Measurements from ENCODE around the gene CKLF.

Gene CKLF

DNA sequence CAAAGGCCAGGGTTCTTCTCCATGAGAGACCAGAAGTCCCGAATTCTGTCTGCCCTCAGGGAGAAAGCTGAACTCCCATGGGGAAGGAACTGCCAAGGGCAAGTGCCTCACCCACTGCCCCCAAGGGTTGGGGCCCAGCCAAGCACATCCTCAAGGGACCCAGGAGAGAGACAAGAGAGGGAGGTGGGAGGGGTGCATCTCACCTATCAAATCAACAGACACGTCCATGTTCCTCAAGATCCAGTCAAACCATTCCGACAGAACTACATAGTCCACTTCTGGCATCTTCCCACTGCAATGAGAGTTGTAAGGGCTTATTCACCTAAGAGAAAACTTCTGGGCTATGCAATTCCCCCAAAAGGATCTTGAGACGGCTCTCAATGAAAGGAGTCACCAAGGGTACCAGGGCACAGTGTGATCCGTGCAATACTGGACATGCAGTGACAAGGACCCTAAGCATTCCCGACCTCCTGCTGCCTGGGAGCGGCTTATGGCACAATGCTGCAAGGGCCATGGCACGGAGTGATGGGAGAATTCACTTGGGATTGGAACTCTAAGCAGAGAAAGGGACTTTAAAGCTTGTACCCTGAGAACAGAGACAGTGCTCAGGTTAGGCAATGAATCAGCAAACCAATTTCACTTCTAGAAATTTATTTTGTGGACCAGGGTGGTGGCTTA is 34.7 kb upstream of the CKLF start:
- DNase-seq (ENCODE audit: low read depth in 2 of 2), result no peak

DNA sequence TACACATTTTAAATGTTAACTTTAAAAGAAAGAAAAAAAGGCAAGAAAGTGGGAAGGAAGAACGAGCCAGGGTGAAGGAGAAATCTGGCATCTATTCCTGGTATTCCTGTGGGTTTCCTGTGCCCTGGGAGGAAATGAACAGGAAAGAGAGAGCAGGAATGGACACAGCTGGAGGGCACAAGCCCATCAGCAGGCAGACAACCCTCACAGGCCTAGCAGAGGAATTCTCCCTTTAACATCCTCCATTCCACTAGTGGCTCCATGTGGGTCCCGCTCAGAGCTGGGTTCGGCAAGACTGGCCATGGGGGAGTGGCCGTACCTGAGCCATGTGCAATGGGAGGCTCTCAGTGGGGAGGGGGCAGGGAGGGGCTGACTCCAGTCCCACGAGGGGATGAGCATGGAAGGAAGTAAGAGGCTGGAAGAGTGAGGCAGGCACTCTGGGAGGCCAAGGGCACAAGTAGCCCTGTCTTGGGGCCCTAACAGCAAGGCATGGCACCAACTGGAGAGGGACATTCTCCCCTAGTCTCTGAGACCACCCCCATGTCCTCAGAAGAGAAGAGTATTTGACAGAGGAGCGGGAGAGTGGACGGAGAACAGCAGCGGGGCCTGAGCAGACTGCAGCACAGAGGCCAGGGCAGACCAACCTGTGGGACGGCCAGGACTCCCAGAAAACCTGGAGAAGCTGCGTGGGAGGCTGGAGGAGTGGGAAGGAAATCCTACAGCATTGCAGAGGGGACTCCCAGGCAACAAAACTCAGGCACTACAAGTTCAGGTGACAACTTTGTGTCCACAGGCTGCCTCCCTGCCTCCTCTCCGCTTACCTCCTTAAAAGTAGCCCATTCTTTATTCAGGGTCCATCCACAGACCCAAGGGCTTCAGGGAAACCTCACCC is 32.6 kb upstream of the CKLF start:
- no peak for DNase-seq (ENCODE audit: low read depth in 2 of 2)

DNA sequence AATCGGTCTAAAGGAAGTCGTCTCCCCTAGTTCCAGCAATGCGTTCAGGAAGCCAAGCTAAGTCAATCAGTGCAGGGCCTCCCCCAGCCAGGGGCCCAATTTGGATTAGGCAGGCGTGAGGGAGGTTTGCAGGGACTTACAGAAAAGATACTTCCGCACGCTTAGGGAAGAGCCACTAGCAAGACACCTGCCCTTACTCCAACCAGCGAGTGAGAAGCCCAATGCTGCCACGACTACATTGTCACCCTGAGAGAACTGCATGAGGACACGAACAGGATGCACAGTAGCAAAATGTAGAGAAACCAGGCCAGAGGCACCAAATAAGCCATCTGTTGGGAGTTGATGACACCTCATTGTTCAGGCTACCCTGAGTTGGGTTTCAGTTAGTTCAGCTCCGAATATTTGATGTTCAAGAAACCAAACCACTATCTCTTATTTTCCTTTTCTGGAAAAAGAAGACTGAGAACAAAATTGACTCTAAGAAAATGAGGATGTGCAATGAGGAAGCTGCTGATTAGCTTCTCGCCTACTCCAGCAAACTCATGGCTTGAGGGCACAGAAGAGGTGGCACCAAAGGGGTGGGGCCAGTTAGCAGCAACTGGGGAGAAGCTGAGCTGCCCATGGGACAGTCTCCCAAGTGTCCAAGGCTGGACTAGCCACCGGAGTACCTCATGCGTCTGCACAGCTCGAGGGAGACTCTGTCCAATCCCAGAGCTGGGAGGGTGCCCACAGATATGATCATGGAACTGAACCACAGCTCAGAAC is 31.8 kb upstream of the CKLF start:
- no peak for DNase-seq (ENCODE audit: low read depth in 2 of 2)

DNA sequence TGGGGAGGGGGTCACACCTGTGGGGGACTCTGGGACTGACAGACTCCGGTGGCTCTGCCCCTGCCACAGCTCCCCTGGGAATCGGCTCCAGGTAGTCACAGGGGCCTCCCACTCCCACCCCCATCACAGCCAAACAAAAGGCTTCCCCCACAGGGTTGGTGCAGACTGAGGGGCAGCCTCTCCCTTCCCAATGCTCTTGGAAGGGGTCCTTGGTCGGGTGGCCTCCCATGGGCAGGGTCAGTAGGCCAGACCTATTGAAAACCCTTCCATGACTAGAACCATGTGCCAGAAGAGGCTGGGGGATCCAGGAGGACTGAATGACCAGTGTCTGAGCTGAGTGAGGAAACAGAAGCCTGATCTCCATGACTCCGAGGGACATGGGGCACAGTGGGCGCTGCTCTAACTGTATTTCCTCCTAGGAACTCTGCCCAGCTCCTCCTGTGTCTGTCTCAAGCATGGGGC is 31.1 kb upstream of the CKLF start:
- DNase-seq (ENCODE audit: low read depth in 2 of 2), result no peak

DNA sequence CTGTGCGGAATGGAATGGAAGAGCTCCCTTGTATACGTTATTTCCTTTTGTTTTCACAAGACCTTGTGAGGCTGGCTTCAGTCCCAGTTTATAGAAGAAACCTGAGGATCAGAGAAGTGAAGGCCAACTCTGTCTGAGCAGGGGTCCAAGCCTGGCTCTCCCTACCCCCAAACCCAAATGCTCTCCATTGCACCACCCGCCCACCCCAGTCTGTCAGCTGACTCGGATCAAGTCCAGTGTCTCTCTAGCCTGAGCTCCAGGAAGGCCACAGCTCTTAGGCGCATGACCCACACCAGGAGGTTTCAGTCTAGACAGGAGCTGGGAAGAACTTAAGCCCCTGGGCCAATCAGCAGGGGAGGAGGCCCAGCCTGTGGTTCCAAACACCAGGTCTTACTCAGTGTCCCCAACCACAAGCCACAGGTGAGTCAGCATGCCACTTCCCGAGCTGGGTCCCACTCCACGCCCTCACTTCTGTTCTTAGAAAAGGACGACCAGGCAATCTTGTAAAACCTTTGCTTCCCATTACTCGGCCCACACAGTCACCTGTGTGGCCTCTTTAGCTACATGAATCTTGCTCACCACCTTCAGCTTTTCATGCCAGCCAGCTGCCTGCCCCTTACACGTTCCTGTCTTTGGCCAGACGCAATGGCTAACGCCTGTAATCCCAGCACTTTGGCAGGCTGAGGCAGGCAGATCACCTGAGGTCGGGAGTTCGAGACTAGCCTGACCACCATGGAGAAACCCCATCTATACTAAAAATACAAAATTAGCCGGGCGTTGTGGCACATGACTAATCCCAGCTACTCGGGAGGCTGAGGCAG is 30.2 kb upstream of the CKLF start:
- no peak for DNase-seq (ENCODE audit: low read depth in 2 of 2)

DNA sequence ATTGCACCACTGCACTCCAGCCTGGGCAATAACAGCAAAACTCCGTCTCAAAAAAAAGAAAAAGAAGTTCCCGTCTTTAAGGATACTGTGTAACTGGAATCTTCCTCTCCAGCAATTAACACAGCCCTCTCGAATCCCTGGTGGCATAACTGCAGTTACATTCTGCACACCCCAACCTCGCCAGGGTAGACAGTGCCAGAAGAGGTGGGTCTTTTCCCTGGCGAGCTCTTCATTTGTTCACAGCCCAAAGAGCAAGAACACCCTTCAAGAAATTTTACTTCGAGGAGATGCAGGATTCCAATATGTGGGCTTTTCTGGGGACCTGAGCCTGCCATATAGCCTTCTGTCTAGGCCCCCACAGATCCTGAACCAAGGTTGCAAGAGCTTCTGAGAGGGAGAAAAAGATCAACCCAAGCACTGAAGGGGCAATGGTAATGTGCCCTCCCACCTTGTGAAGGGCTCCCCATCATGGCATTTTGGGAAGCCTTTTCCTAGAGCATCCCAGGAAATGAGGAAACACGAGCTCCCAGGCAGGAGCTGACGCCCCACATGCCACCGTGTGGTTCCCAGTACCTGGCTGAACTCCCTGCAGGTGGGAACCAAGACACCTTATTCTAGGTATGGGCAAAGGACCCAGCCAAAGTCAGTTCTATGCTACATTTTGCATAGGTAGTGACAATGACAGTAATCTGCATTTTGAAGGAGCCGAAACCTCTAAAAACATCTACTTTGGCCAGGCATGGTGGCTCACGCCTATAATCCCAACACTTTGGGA is 29.4 kb upstream of the CKLF start:
- no peak for DNase-seq (ENCODE audit: low read depth in 2 of 2)

DNA sequence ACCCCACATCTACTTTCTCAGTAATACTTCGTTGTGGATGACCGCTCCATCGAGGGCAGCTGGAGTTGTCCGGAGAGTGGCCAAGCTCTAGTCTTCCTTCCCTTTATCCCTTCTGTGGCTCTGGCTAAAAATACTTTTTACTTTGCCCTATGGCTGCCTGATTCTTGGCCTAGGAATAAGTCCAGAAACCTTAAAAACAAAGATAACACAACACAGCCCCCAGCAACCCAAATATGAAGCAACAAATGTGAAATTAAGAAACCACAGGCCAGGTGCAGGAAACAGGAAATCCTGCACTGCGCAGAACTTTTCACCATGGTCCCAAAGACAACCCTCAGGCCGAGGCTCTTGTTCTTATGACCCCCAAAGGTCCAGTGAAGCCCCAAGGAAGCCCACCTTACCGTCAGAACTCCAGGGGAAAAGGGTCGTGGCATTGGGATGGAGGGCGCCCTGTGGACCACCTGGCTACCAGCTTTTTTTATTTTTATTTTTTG is 28.5 kb upstream of the CKLF start:
- DNase-seq (ENCODE audit: low read depth in 2 of 2), result no peak

DNA sequence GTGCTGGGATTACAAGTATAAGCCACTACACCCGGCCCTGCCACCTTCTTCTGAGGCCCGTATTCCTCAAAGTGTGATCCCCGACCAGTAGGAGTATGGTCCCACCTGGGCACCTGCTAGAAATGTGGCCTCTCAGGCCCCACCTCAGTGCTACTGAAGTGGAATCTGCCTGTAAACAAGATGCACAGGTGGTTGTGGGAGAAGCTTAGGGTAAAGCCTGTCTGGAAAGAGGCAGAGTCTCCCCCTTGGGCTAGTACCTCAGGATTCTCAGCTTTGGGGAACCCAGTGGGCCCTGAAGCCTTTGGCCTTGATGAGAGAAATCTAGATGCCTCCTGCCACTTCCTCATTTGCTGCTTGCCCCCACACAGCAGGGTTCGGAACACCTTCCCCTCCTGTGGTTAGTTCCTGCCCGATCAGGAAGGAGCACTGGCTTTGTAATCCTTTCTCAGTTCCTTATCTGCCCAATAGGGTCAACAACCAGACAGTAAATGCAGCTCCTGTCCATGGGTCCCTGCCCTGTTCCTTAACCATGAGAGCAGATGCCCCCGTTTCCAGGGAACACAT is 27.7 kb upstream of the CKLF start:
- no peak for DNase-seq (ENCODE audit: low read depth in 2 of 2)

DNA sequence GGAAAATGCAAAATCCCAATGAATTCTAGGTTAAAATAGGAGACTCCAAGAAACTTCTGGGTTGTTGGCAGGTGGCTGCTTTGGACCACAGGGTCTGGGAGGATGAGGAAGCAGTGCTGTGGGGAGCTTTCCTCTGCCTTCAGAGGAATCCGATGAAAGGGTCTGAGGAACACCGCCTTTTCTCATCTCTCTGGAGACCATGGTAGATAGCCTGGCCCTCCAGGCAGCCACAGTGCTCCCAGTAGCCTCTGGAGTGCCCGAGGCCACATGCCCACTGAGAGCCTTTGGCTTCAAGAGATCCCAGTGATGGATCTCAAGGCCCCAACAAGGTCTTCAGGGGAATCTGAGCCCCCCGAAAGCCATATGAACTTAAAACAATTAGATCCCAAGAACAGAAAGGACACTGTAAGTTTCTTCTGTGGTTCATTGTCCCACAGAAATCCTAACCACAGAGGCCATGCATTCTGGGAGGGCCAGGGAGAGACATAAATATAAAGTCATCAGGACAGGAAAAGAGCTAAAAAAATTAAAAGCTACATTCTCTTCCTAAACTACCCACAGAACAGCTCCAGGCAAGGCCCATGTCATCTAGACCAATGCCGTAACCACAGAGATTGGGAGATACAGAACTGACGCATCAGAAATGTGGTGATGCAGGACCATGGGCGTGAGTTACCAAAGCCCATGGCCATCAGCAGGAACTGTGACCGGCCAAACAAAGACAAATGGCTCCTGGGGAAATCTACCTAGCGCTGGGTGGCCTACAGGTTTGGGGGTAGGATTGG is 26.8 kb upstream of the CKLF start:
- no peak for DNase-seq (ENCODE audit: low read depth in 2 of 2)

DNA sequence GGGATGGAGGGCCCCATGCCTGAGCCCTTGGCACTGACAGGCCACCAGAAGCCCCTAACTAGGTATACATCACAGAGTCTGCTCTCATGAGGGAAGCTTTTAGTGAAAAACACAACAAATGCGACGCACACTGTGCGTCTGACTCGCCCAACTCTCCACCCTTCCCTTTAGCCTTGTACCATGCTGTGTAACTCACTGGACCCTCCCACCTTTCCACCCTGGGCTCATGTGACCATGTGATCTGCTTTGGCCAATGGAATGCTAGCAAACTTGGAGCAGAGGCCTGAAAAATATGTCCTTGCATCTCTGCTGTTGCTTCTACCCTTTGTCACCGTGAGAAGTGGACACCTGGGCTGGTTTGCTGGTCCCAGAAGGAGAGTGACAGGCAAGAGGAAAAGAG is 24.1 kb upstream of the CKLF start:
- no peak for DNase-seq (ENCODE audit: low read depth in 2 of 2)

DNA sequence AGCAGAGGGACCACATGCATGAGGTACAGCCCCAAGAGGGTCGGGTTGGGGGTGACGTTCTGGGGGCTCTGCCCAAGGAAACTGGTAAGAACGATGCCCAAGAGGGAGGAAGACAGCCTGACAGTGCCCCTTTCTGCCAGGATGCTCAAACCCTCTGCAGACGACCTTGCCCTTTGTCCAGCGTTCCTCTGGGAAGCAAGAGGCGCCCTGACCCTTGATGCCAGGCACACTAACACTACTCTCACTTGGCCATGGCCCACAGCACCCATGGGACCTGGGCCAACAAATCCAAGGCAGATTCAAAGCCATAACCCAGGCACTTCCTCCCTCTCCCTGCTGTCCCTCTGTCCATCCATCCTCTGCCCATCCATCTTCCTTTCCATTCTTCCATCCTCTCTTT is 22.9 kb upstream of the CKLF start:
- no peak for DNase-seq (ENCODE audit: low read depth in 2 of 2)

DNA sequence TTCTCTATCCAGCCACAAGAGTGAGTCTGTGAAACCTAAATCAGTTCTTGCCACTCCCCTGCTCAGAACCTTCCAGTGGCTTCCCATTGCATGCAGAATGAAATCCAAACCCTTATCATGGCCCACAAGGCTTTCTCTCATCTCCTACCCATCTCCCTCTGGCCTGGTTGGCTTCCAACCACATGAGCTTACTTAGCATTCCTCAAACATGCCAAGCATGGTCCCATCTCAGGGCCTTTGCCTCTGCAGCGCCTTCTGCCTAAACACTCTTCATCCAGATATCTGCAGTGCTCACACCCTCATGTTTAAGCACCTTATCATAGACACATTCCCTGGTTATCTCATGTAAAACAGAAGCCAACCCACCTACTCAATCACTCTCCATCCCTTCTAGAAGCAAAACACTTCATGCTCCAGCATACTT is 18.0 kb upstream of the CKLF start:
- no peak for DNase-seq (ENCODE audit: low read depth in 2 of 2)

DNA sequence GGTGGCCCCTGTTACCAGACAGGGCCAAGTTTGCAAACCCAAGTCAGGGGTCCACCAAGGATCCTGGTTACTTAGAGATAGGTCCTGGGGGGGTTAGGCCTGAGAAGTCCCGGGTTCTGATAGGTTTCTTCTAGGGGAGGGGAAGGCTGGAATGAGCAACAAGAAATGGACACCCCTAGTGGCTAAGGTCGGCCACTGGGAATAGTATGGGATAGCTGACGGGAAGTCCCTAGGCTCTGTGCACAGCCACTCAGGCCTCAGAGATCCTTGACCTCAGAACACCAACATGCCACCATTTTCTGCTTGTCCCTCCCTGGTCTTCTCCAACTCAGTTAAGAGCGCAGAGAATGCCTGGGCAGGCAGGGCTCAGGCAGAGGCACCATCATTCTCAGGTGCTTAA is 15.9 kb upstream of the CKLF start:
- DNase-seq (ENCODE audit: low read depth in 2 of 2), result no peak

DNA sequence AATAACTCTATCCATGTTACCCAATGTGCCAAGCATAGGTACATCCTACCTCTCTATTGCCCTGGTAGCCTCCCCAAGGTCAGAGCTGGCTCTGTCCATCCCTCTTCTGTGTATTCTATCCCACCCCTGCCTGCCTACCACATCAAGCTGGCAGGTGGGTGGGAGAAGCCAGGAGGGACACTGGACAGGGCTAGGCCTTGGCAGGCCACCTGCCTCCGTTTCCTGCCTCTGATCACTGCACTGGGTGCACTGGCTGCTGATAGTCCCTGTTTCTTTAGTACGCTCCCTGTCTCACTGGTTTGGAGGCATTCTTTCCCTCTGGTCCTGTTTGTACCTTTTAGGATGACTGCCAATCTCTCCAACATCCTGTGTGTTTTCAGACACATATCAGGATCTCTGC is 15.1 kb upstream of the CKLF start:
- no peak for DNase-seq (ENCODE audit: low read depth in 2 of 2)

DNA sequence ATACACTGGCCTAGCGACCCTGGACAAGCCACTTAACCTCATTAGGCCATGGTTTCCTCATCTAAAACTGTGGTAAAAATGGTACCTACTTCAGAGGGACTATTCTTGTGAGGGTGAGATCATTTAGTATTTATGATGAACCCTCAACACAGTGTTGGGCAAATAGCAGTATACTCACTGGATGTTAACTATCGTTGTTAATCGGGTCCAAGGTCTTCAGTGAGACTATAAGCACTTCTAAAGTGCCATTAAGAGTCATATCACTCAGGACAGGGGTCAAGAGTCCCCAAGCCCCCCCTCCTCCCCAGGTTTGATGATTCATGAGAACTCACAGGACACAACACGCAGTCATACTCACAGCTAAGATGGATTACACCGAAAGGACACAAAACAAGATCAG is 13.5 kb upstream of the CKLF start:
- no peak for DNase-seq (ENCODE audit: low read depth in 2 of 2)

DNA sequence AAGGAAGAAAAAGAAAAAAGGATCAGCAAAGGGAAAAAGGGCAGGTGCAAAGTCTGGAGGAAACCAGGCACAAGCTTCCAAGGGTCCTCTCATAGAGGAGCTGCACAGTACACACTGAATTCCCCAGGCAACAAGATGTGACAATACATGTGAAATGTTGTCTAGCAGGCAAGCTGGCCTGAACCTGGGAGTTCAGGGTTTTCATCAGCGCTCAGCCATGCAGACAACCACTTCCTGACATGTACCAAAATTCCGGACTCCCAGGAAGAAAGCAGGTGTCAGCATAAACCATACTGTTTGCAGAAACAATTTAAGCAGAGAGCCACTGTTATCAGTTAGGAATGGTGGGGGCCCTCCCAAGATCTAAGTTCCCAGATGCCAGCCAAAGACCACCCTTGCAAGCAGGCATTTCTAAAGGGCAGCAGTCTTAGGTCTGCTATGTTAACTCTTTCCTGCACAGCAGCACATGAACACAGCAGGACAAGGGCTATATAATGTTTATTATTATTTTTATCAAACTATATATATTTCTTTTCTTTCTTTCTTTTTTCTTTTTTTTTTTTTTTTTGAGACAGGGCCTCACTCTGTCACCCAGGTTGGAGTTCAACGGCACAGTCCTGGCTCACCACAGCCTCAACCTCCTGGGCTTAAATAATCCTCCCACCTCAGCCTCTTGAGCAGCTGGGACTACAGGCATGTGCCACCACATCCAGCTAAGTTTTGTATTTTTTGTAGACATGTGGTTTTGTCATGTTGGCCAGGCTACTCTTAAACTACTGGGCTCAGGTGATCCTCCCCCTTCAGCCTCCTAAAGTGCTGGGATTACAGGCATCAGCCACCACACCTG is 12.5 kb upstream of the CKLF start:
- DNase-seq (ENCODE audit: low read depth in 2 of 2), result no peak

DNA sequence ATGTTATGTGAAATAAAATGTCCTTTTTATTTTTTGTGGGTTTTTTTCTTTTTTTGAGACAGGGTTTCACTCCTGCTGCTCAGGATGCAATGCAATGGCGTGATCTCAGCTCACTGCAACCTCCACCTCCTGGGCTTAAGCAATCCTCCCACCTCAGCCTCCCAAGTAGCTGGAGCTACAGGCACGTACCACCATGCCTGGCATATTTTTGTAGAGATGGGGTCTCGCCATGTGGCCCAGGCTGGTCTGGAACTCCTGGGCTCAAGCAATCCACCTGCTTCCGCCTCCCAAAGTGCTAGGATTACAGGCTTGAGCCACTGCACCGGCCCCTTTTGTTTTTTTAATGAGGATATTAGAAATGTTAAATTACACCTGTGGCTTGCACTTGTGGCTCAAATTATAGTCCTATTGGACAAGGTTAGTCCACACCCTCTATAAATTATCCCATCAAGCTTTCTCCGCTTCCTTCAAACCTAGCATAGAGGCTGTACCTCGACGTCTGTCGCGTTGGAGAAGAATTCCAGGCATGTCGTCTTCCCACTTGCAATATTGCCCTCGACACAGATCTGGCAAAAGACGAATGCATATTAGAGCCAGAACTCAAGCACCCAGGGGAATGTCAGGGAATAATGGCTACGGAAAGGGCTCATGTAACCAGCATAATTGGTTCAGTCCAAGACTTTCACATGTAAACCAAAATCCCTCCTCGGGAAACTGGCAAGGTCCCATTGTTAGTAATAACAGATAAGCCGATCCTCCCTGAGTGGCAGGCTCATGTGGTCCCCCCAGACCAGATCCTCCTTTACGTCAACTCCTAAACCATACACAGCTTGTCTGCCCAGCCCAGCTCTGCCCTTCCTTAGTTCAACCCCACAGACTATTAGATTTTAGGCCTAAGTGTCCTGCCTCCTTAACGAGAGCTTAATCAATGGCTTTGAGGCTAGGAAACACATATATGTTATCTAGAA is 10.7 kb upstream of the CKLF start:
- DNase-seq (ENCODE audit: low read depth in 2 of 2), result no peak

Data from fibroblast of skin of left quadriceps (primary cell).